Urinary bladder (tissue), 4 donors: ENCODE measurements around the gene HDHD5. TPM values are rescaled to one million over a fixed set of nuclear protein-coding genes. Genes with fewer than 3 reads are reported as not detected.

Experiments
- DNase-seq: peaks from one replicate; pipeline ENCODE4 v3.0.0-alpha.2; 2015; ENCODE audit errors: extremely low spot score
- H3K27ac ChIP-seq: one replicate; pipeline ENCODE4 v1.5.1; 2013; ENCODE audit warnings: low read depth, mild to moderate bottlenecking, moderate library complexity
- H3K36me3 ChIP-seq: one replicate; pipeline ENCODE4 v1.6.1; 2013; ENCODE audit warnings: mild to moderate bottlenecking, moderate library complexity; ENCODE audit not compliant: insufficient read depth
- H3K4me1 ChIP-seq: one replicate; pipeline ENCODE4 v1.6.1; 2013; ENCODE audit warnings: mild to moderate bottlenecking, moderate library complexity; ENCODE audit not compliant: insufficient read depth
- H3K4me3 ChIP-seq: one replicate; pipeline ENCODE4 v1.5.1; 2013; ENCODE audit warnings: low read depth, low read length
- WGBS: extraction: QIAGEN DNeasy Blood & Tissue Kit; methylation state at CpG from one replicate; pipeline ENCODE4 v1.1.7; 2013; 5-methylcytosine and 5-hydroxymethylcytosine counted together
- polyA plus RNA-seq: library from polyadenylated mRNA; stranded (reverse); fragments of 200-250 nt; gene quantifications from one replicate; pipeline ENCODE4 v1.2.3, GENCODE V29; 2013
- total RNA-seq: library from RNA; depleted of rRNA; stranded (reverse); fragments of >200 nt; gene quantifications from one replicate; pipeline ENCODE4 v1.2.3, GENCODE V29; 2014
- donor health status: healthy with polysubstance abuse.
- donor health status: healthy.

HDHD5 gene
- total and polyA plus RNA-seq, 2 donors = 13.2 to 35.7 TPM

- DNase-seq = no peak
- Histone ChIP-seq H3K4me1 (no peaks in the 10 kb centered on the region), H3K27ac (no peak overlapping the region), H3K4me3 (no peak overlapping the region), H3K36me3 (peaks cover 5% of the 10 kb centered on the region)
- whole genome bisulfite sequencing = 66% methylated on average over 8 of the region's 8 CpGs
These were observed 45.5 kb downstream of the HDHD5 start for GRCh38 chr22:17113600-17113999.

GRCh38 chr22:17112491-17113042 lies 46.5 kb downstream of the HDHD5 start:
- 60% methylated on average over 9 of the region's 9 CpGs for WGBS
- Histone ChIP-seq H3K4me1 (no peaks in the 10 kb centered on the region), H3K36me3 (peaks cover 8% of the 10 kb centered on the region), H3K27ac (no peak overlapping the region), H3K4me3 (no peak overlapping the region)
- no peak for DNase-seq

- Histone ChIP-seq H3K4me1 (no peaks in the 10 kb centered on the region), H3K4me3 (no peak overlapping the region), H3K36me3 (peaks cover 8% of the 10 kb centered on the region), H3K27ac (no peak overlapping the region)
- no peak for DNase-seq
- WGBS = 64% methylated on average over 13 of the region's 13 CpGs
These were observed 48.1 kb downstream of the HDHD5 start for GRCh38 chr22:17110791-17111550.

GRCh38 chr22:17109976-17110375 lies 49.1 kb downstream of the HDHD5 start:
- no peak for DNase-seq
- Histone ChIP-seq H3K27ac (no peak overlapping the region), H3K4me1 (no peaks in the 10 kb centered on the region), H3K36me3 (peaks cover 8% of the 10 kb centered on the region), H3K4me3 (no peak overlapping the region)
- 87% methylated on average over 16 of the region's 16 CpGs for WGBS

GRCh38 chr22:17109113-17109865 lies 49.8 kb downstream of the HDHD5 start:
- Histone ChIP-seq H3K4me3 (no peak overlapping the region), H3K4me1 (no peaks in the 10 kb centered on the region), H3K36me3 (peaks cover 8% of the 10 kb centered on the region), H3K27ac (no peak overlapping the region)
- DNase-seq = no peak
- WGBS = 92% methylated on average over 42 of the region's 42 CpGs

GRCh38 chr22:17108256-17109112 lies 50.6 kb downstream of the HDHD5 start:
- 95% methylated on average over 66 of the region's 66 CpGs for WGBS
- Histone ChIP-seq H3K4me3 (no peak overlapping the region), H3K27ac (no peak overlapping the region), H3K36me3 (peaks cover 8% of the 10 kb centered on the region), H3K4me1 (no peaks in the 10 kb centered on the region)
- DNase-seq = no peak

- no peak for DNase-seq
- Histone ChIP-seq H3K36me3 (peaks cover 8% of the 10 kb centered on the region), H3K27ac (no peak overlapping the region), H3K4me3 (no peak overlapping the region), H3K4me1 (no peaks in the 10 kb centered on the region)
- 93% methylated on average over 6 of the region's 6 CpGs for WGBS
These were observed 51.6 kb downstream of the HDHD5 start for GRCh38 chr22:17107547-17107810.

- Histone ChIP-seq H3K4me3 (no peak overlapping the region), H3K27ac (no peak overlapping the region), H3K36me3 (peaks cover 9% of the 10 kb centered on the region), H3K4me1 (no peaks in the 10 kb centered on the region)
- 79% methylated on average over 15 of the region's 15 CpGs for WGBS
- DNase-seq = no peak
These were observed 52.1 kb downstream of the HDHD5 start for GRCh38 chr22:17106785-17107546.

GRCh38 chr22:17106161-17106784 lies 52.8 kb downstream of the HDHD5 start:
- no peak overlapping the region for H3K27ac ChIP-seq
- no peak for DNase-seq
- 81% methylated on average over 12 of the region's 12 CpGs for WGBS
- H3K4me3 ChIP-seq = no peak overlapping the region
- no peaks in the 10 kb centered on the region for H3K4me1 ChIP-seq
- peaks cover 9% of the 10 kb centered on the region for H3K36me3 ChIP-seq

- no peaks in the 10 kb centered on the region for H3K4me1 ChIP-seq
- H3K4me3 ChIP-seq = no peak overlapping the region
- H3K36me3 ChIP-seq = peaks cover 9% of the 10 kb centered on the region
- no peak overlapping the region for H3K27ac ChIP-seq
- 79% methylated on average over 22 of the region's 22 CpGs for WGBS
- DNase-seq = no peak
These were observed 53.6 kb downstream of the HDHD5 start for GRCh38 chr22:17105143-17106129.

- WGBS = 83% methylated on average over 14 of the region's 14 CpGs
- Histone ChIP-seq H3K36me3 (peaks cover 7% of the 10 kb centered on the region), H3K27ac (no peak overlapping the region), H3K4me3 (no peak overlapping the region), H3K4me1 (no peaks in the 10 kb centered on the region)
- no peak for DNase-seq
These were observed 54.6 kb downstream of the HDHD5 start for GRCh38 chr22:17104336-17104935.
